Neural cell (in vitro differentiated cells): ENCODE results near the gene UTY. TPM values are rescaled to one million over a fixed set of nuclear protein-coding genes. Genes with fewer than 3 reads are reported as not detected.

Experiments
- H2AFZ ChIP-seq: fragments of 200-600, 300-800 bp; sonication (generic), shearing (Covaris generic); 2 replicates; pipeline ENCODE4 v1.6.0; 2014; ENCODE audit warnings: low read depth, mild to moderate bottlenecking, antibody characterized with exemption, low read length, moderate library complexity
- H3F3A ChIP-seq: fragments of 200-600 bp; shearing (Covaris generic); 2 replicates; pipeline ENCODE4 v1.6.1; 2016; ENCODE audit warnings: mild to moderate bottlenecking, moderate library complexity, mixed read lengths, antibody characterized with exemption, low read length; ENCODE audit not compliant: insufficient read depth, poor library complexity, severe bottlenecking
- H3K27ac ChIP-seq: fragments of 200-600, 300-800 bp; sonication (generic), shearing (Covaris generic); 2 replicates; pipeline ENCODE4 v1.5.1; 2014; ENCODE audit warnings: mild to moderate bottlenecking, low read length, moderate library complexity
- H3K27me3 ChIP-seq: fragments of 300-800, 200-600 bp; sonication (generic), shearing (Covaris generic); 2 replicates; pipeline ENCODE4 v1.6.0; 2014; ENCODE audit warnings: mild to moderate bottlenecking, low read depth, low read length, moderate library complexity; ENCODE audit not compliant: insufficient read depth
- H3K36me3 ChIP-seq: fragments of 300-800, 200-600 bp; sonication (generic), shearing (Covaris generic); 2 replicates; pipeline ENCODE4 v1.5.1; 2014; ENCODE audit warnings: mild to moderate bottlenecking, antibody characterized with exemption, low read length, moderate library complexity; ENCODE audit not compliant: insufficient read depth
- H3K4me2 ChIP-seq: fragments of 300-800, 200-600 bp; sonication (generic), shearing (Covaris generic); 2 replicates; pipeline ENCODE4 v1.6.0; 2014; ENCODE audit warnings: mild to moderate bottlenecking, low read length
- H3K4me3 ChIP-seq: fragments of 300-800, 200-600 bp; sonication (generic), shearing (Covaris generic); 2 replicates; pipeline ENCODE4 v1.5.1; 2014; ENCODE audit warnings: mild to moderate bottlenecking, low read length, moderate library complexity
- H3K79me2 ChIP-seq: fragments of 200-600 bp; shearing (Covaris generic); replicated peaks from 2 replicates; pipeline ENCODE4 v1.6.0; 2014; ENCODE audit warnings: mild to moderate bottlenecking, low read length, moderate library complexity; ENCODE audit not compliant: insufficient read depth
- H3K9ac ChIP-seq: fragments of 300-800, 200-600 bp; sonication (generic), shearing (Covaris generic); 2 replicates; pipeline ENCODE4 v1.6.1; 2016; ENCODE audit warnings: mild to moderate bottlenecking, low read length, mixed read lengths
- H3K9me2 ChIP-seq: fragments of 200-600 bp; shearing (Covaris generic); 2 replicates; pipeline ENCODE4 v1.6.1; 2016; ENCODE audit warnings: mild to moderate bottlenecking, low read length, mixed read lengths; ENCODE audit not compliant: insufficient read depth
- H3K9me3 ChIP-seq: fragments of 200-600, 300-800 bp; sonication (generic), shearing (Covaris generic); 2 replicates; pipeline ENCODE4 v1.6.1; 2016; ENCODE audit warnings: mild to moderate bottlenecking, mixed run types, low read length, moderate library complexity, mixed read lengths
- H4K20me1 ChIP-seq: fragments of 200-600 bp; shearing (Covaris generic); 2 replicates; pipeline ENCODE4 v1.6.1; 2016; ENCODE audit warnings: mild to moderate bottlenecking, mixed run types; ENCODE audit not compliant: insufficient read depth
- EP300 ChIP-seq: fragments of 450-650 bp; conservative IDR thresholded peaks from 2 replicates; pipeline ENCODE4 v1.6.1; 2014; ENCODE audit warnings: antibody characterized with exemption, mild to moderate bottlenecking, moderate library complexity; ENCODE audit not compliant: poor library complexity, severe bottlenecking
- EZH2 ChIP-seq: fragments of 200-600, 300-800 bp; shearing (Covaris generic), sonication (generic); IDR thresholded peaks from 2 replicates; pipeline ENCODE4 v1.6.1; 2014; ENCODE audit warnings: antibody characterized with exemption, low read length, borderline replicate concordance, mild to moderate bottlenecking; ENCODE audit not compliant: insufficient read depth, poor library complexity, severe bottlenecking
- MXI1 ChIP-seq: fragments of 450-650 bp; conservative IDR thresholded peaks from 2 replicates; pipeline ENCODE4 v1.6.1; 2014; ENCODE audit warnings: antibody characterized with exemption, mild to moderate bottlenecking; ENCODE audit not compliant: poor library complexity, severe bottlenecking
- POLR2AphosphoS5 ChIP-seq: IDR thresholded peaks from 2 replicates; pipeline ENCODE4 v1.6.1; 2012
- RAD21 ChIP-seq: fragments of 450-650 bp; conservative IDR thresholded peaks from 2 replicates; pipeline ENCODE4 v1.6.1; 2014; ENCODE audit warnings: antibody characterized with exemption, mild to moderate bottlenecking, moderate library complexity
- SMC3 ChIP-seq: fragments of 450-650 bp; conservative IDR thresholded peaks from 2 replicates; pipeline ENCODE4 v1.6.1; 2014; ENCODE audit warnings: antibody characterized with exemption, mild to moderate bottlenecking, moderate library complexity; ENCODE audit not compliant: poor library complexity
- TAF1 ChIP-seq: IDR thresholded peaks from 2 replicates; pipeline ENCODE4 v1.6.1; 2012; ENCODE audit warnings: low read depth
- polyA plus RNA-seq: library from polyadenylated mRNA; depleted of rRNA; stranded (reverse); fragments of >200 nt; gene quantifications from 2 replicates; pipeline ENCODE4 v1.2.3, GENCODE V29; 2014
- TF ChIP-seq, protein P1 (sequence below): fragments of 450-650 bp; IDR thresholded peaks from 2 replicates; pipeline ENCODE4 v1.5.1; 2014; ENCODE audit warnings: antibody characterized with exemption, mild to moderate bottlenecking, moderate library complexity; ENCODE audit not compliant: poor library complexity, severe bottlenecking
- TF ChIP-seq, protein P2 (sequence below): IDR thresholded peaks from 2 replicates; pipeline ENCODE4 v1.6.1; 2012; ENCODE audit warnings: borderline replicate concordance

Gene UTY
- polyA plus RNA-seq, 1 donor from 2014 or later, result 17.5 TPM

DNA sequence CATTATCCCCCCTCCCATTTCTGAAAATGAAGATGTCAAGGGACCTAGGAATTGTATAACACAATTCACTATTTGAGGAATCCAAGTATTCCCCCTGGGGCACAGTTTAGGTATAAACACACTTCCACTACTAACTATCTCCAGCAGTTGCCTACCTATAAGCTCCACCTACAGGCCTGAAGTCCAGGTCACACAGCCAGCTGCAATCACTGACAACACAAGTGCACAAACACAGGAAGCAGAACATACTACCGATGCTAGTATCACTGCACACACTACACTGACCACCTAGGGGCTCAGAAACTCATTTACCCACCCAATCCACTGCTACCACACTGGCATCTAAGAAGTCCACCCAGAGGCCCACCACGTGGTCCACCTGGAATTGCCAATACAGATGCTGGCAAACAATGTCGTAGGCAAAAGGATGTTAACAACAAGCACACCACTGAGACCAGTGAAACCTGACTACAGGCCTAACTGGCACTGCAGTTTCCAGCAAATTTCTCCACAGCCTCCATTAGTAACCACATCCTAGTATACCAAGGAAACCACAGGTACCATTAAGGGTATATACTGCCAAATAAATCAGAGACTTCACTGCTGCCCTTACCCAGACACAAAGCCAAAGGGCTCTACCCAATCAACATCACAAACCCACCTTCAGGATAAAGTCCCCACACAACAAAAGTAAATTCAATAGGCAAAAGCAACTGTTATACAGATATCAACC, 47.4 kb downstream of the UTY start:
- Histone ChIP-seq H3K79me2 (peaks cover 9% of the 10 kb centered on the region), H3K27ac (no peak overlapping the region), H3K27me3 (no peaks in the 10 kb centered on the region), H3K4me3 (no peak overlapping the region), H3K9me3 (no peaks in the 10 kb centered on the region), H3F3A (no peaks in the 10 kb centered on the region), H3K9me2 (no peaks in the 10 kb centered on the region), H3K4me2 (no peak overlapping the region), H3K9ac (no peak overlapping the region), H2AFZ (no peak overlapping the region), H4K20me1 (no peaks in the 10 kb centered on the region), H3K36me3 (no peaks in the 10 kb centered on the region)
- TF ChIP-seq MXI1 (no peak), POLR2AphosphoS5 (no peak), EP300 (no peak), TAF1 (no peak), SMC3 (no peak)
- TF ChIP-seq, protein P1, sequence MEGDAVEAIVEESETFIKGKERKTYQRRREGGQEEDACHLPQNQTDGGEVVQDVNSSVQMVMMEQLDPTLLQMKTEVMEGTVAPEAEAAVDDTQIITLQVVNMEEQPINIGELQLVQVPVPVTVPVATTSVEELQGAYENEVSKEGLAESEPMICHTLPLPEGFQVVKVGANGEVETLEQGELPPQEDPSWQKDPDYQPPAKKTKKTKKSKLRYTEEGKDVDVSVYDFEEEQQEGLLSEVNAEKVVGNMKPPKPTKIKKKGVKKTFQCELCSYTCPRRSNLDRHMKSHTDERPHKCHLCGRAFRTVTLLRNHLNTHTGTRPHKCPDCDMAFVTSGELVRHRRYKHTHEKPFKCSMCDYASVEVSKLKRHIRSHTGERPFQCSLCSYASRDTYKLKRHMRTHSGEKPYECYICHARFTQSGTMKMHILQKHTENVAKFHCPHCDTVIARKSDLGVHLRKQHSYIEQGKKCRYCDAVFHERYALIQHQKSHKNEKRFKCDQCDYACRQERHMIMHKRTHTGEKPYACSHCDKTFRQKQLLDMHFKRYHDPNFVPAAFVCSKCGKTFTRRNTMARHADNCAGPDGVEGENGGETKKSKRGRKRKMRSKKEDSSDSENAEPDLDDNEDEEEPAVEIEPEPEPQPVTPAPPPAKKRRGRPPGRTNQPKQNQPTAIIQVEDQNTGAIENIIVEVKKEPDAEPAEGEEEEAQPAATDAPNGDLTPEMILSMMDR, result no peak
- TF ChIP-seq, protein P2, sequence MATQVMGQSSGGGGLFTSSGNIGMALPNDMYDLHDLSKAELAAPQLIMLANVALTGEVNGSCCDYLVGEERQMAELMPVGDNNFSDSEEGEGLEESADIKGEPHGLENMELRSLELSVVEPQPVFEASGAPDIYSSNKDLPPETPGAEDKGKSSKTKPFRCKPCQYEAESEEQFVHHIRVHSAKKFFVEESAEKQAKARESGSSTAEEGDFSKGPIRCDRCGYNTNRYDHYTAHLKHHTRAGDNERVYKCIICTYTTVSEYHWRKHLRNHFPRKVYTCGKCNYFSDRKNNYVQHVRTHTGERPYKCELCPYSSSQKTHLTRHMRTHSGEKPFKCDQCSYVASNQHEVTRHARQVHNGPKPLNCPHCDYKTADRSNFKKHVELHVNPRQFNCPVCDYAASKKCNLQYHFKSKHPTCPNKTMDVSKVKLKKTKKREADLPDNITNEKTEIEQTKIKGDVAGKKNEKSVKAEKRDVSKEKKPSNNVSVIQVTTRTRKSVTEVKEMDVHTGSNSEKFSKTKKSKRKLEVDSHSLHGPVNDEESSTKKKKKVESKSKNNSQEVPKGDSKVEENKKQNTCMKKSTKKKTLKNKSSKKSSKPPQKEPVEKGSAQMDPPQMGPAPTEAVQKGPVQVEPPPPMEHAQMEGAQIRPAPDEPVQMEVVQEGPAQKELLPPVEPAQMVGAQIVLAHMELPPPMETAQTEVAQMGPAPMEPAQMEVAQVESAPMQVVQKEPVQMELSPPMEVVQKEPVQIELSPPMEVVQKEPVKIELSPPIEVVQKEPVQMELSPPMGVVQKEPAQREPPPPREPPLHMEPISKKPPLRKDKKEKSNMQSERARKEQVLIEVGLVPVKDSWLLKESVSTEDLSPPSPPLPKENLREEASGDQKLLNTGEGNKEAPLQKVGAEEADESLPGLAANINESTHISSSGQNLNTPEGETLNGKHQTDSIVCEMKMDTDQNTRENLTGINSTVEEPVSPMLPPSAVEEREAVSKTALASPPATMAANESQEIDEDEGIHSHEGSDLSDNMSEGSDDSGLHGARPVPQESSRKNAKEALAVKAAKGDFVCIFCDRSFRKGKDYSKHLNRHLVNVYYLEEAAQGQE, result no peak

DNA sequence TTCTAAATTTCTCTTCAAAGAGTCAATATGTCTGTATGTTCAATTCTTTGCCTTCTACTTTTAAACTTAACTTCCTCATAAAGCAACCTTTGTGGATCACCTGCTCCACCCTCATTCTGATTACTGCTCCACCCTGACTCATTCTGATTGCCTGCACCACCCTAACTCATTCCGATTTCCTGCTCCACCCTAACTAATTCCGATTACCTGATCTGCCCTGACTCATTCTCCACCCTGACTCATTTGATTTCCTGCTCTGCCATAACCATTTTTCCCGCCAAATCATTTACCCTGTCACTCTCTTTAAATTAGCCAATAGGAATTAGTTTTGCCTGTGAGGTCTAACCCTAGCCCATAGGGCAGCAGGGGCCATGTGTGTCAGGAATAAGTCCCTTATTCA, 50.3 kb downstream of the UTY start:
- Histone ChIP-seq H3K4me3 (no peak overlapping the region), H3K9ac (no peak overlapping the region), H4K20me1 (no peaks in the 10 kb centered on the region), H3K9me2 (no peaks in the 10 kb centered on the region), H3K9me3 (no peaks in the 10 kb centered on the region), H3K36me3 (no peaks in the 10 kb centered on the region), H3F3A (no peaks in the 10 kb centered on the region), H3K79me2 (peaks cover 16% of the 10 kb centered on the region), H2AFZ (no peak overlapping the region), H3K4me2 (no peak overlapping the region), H3K27me3 (no peaks in the 10 kb centered on the region), H3K27ac (no peak overlapping the region)
- no peak for TF ChIP-seq TAF1
- TF ChIP-seq POLR2AphosphoS5, result no peak
- TF ChIP-seq EP300, result no peak
- TF ChIP-seq, protein P1, result no peak
- TF ChIP-seq RAD21, result no peak
- no peak for TF ChIP-seq SMC3
- no peak for TF ChIP-seq MXI1
- no peak for TF ChIP-seq EZH2
- TF ChIP-seq, protein P2, result no peak
